ENCODE data around the gene HAGH. TPM values are rescaled to one million over a fixed set of nuclear protein-coding genes. Genes with fewer than 3 reads are reported as not detected.

The HAGH gene
- total RNA-seq, 4 donors from 2014 or later: 124 to 245 (median 175) TPM

DNA sequence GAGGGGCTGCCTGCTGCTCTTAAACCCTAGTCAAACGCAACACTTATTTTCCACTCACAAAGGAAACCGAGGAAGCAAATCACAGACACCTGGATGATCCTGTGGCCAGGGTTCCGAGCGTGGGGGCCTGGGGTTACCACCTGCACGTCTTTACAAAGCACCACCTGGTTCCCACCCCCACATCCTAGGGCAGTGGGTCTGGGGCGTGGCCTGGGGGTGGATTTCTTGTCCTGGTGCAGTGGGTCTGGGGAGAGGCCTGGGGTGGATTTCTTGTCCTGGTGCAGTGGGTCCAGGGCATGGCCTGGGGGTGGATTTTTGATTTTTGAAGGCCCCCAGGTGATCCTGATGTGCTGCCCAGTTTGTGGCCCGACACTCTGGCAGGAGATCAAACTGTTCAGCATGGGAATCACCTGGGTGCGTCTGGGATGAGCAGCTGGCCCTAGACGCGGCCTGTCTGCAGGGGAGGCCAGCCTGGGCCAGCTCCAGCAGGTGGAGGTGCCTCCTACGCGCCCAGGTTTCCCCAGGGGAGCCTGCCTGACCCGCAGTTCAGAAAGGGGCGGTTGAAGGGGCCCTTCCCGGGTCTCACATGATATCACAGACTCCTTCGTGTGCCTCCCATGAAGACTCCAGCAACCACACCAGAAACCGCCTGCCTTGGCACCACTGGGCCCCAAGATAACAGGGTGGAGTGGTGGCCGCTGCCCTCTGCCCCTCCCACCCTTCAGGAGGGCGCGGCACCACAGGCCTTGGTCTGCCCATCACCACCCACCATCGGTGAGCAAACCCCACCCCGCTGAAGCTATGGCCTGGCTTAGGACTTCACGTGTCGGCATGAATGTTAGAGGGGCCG, 6.3 kb downstream of the HAGH start:
- Histone ChIP-seq H3K4me1 (peaks cover 0 to 34% (median 8%) of the 10 kb centered on the region in 3 donors), H3K4me3 (no peak overlapping the region), H3K27me3 (no peaks in the 10 kb centered on the region), H3K27ac (no peak overlapping the region), H3K9me3 (no peaks in the 10 kb centered on the region), H3K36me3 (peaks cover 0 to 77% of the 10 kb centered on the region in 2 donors)
- TF ChIP-seq POLR2AphosphoS5 (IDR thresholded peaks at IDR 0.05): no peak
- no peak for TF ChIP-seq POLR2A (IDR thresholded peaks at IDR 0.05)
- TF ChIP-seq CTCF (IDR thresholded peaks at IDR 0.05): no peak
- no peak for TF ChIP-seq EP300 (IDR thresholded peaks at IDR 0.05)
- ATAC-seq: no peak
- no CpG with 5 or more reads among the region's 25 CpGs for WGBS, 2 donors (ENCODE audit: low coverage in 1 of 2)

GRCh38 chr16:1819611-1820010, 7.0 kb downstream of the HAGH start:
- Histone ChIP-seq H3K27ac (no peak overlapping the region), H3K27me3 (no peaks in the 10 kb centered on the region), H3K36me3 (peaks cover 0 to 84% of the 10 kb centered on the region in 2 donors), H3K9me3 (no peaks in the 10 kb centered on the region), H3K4me1 (peaks cover 0 to 27% (median under 1%) of the 10 kb centered on the region in 3 donors), H3K4me3 (no peak overlapping the region)
- TF ChIP-seq POLR2AphosphoS5 (IDR thresholded peaks at IDR 0.05): no peak
- TF ChIP-seq EP300 (IDR thresholded peaks at IDR 0.05): no peak
- no peak for TF ChIP-seq CTCF (IDR thresholded peaks at IDR 0.05)
- no peak for TF ChIP-seq POLR2A (IDR thresholded peaks at IDR 0.05)
- no peak for ATAC-seq
- WGBS, 2 donors (ENCODE audit: low coverage in 1 of 2): 90% methylated on average over 2 of the region's 15 CpGs; no CpG with 5 or more reads in 1 of the 2 donors

GRCh38 chr16:1818873-1819525, 7.6 kb downstream of the HAGH start:
- Histone ChIP-seq H3K27me3 (no peaks in the 10 kb centered on the region), H3K9me3 (no peaks in the 10 kb centered on the region), H3K27ac (no peak overlapping the region), H3K4me1 (peaks cover 0 to 21% (median 0%) of the 10 kb centered on the region in 3 donors), H3K4me3 (no peak overlapping the region), H3K36me3 (peaks cover 0 to 91% of the 10 kb centered on the region in 2 donors)
- 89 to 93% methylated on average over 6 to 11 of the region's 35 CpGs for WGBS, 2 donors (ENCODE audit: low coverage in 1 of 2)
- TF ChIP-seq POLR2A (IDR thresholded peaks at IDR 0.05) (no peak), POLR2AphosphoS5 (IDR thresholded peaks at IDR 0.05) (no peak), CTCF (IDR thresholded peaks at IDR 0.05) (no peak), EP300 (IDR thresholded peaks at IDR 0.05) (no peak)
- ATAC-seq: no peak

GRCh38 chr16:1818204-1818872, 8.3 kb downstream of the HAGH start:
- H3K27me3 ChIP-seq: no peaks in the 10 kb centered on the region
- TF ChIP-seq POLR2A (IDR thresholded peaks at IDR 0.05) (no peak), CTCF (IDR thresholded peaks at IDR 0.05) (no peak), POLR2AphosphoS5 (IDR thresholded peaks at IDR 0.05) (no peak), EP300 (IDR thresholded peaks at IDR 0.05) (no peak)
- ATAC-seq: no peak
- H3K36me3 ChIP-seq: peaks cover 0 to 97% of the 10 kb centered on the region in 2 donors
- H3K4me3 ChIP-seq: no peak overlapping the region
- H3K4me1 ChIP-seq: peaks cover 0 to 15% (median 0%) of the 10 kb centered on the region in 3 donors
- H3K9me3 ChIP-seq: no peaks in the 10 kb centered on the region
- H3K27ac ChIP-seq: no peak overlapping the region
- 80 to 97% methylated on average over 3 to 5 of the region's 27 CpGs for WGBS, 2 donors (ENCODE audit: low coverage in 1 of 2)
